Fibroblast of villous mesenchyme (primary cell): ENCODE results near the gene GRIN2A. TPM values are rescaled to one million over a fixed set of nuclear protein-coding genes. Genes with fewer than 3 reads are reported as not detected.
A peak's percentile ranks its signal among the peaks of the same experiment; 100 is the strongest.

ENCODE experiments used
- DNase-seq: peaks from one replicate; pipeline ENCODE4 v3.0.0-alpha.2; 2010; ENCODE audit warnings: low read depth
- H3K4me3 ChIP-seq: 2 replicates; pipeline ENCODE4 v1.5.1; 2011; ENCODE audit warnings: low read depth, mild to moderate bottlenecking, low read length
- CTCF ChIP-seq: IDR thresholded peaks from 2 replicates; pipeline ENCODE4 v1.5.1; 2012; ENCODE audit warnings: low read depth, mild to moderate bottlenecking, low read length; ENCODE audit not compliant: insufficient read depth
- total RNA-seq: library from RNA; depleted of rRNA; stranded (reverse); fragments of >200 nt; gene quantifications from 2 replicates; pipeline ENCODE4 v1.2.3, GENCODE V29; 2012

GRIN2A gene
- total RNA-seq, 1 donor, result 1.3 TPM

- peak; percentile 21 for DNase-seq
- no peak for TF ChIP-seq CTCF
- no peak overlapping the region for H3K4me3 ChIP-seq
Measured at GRCh38 chr16:10172848-10173655, 9.2 kb downstream of the GRIN2A start.

GRCh38 chr16:10171221-10171620 lies 11.0 kb downstream of the GRIN2A start:
- no peak overlapping the region for H3K4me3 ChIP-seq
- TF ChIP-seq CTCF, result no peak
- no peak for DNase-seq

- no peak for DNase-seq
- no peak for TF ChIP-seq CTCF
- no peak overlapping the region for H3K4me3 ChIP-seq
Measured at GRCh38 chr16:10169904-10170410, 12.3 kb downstream of the GRIN2A start.

GRCh38 chr16:10169031-10169430 lies 13.2 kb downstream of the GRIN2A start:
- TF ChIP-seq CTCF, result no peak
- H3K4me3 ChIP-seq, result no peak overlapping the region
- DNase-seq, result no peak

- peak; percentile 4 for DNase-seq
- no peak for TF ChIP-seq CTCF
- H3K4me3 ChIP-seq, result no peak overlapping the region
Measured at GRCh38 chr16:10168258-10168657, 14.0 kb downstream of the GRIN2A start.

GRCh38 chr16:10165643-10166042 lies 16.6 kb downstream of the GRIN2A start:
- TF ChIP-seq CTCF, result no peak
- no peak for DNase-seq
- H3K4me3 ChIP-seq, result no peak overlapping the region
